B cell (primary cell): Measurements from ENCODE around the gene NINJ2. TPM values are rescaled to one million over a fixed set of nuclear protein-coding genes. Genes with fewer than 3 reads are reported as not detected.

Source experiments
- ATAC-seq: fragments of 200-7000 bp; cut with Tn5 transposase; one replicate; pipeline ENCODE4 v1.10.0; 2021; ENCODE audit warnings: low read depth, mild to moderate bottlenecking, moderate number of reproducible peaks, moderate library complexity
- CTCF ChIA-PET: fragments of 350-600 bp; sonication (Branson Sonifier 250); formaldehyde crosslinking; loops from one replicate; lab custom pipeline; 2021; ENCODE audit warnings: antibody characterized with exemption, inconsistent platforms; lab: Charles Lee
- POLR2A ChIA-PET: fragments of 350-600 bp; sonication (Branson Sonifier 250); formaldehyde crosslinking; loops from one replicate; lab custom pipeline; 2021; ENCODE audit warnings: antibody characterized with exemption; lab: Charles Lee
- DNase-seq: peaks from one replicate; pipeline ENCODE4 v3.0.0; 2013
- H2AFZ ChIP-seq: 2 replicates; pipeline ENCODE4 v1.6.1; 2012; ENCODE audit warnings: mild to moderate bottlenecking, low read depth, low read length; ENCODE audit not compliant: insufficient read depth, poor library complexity, severe bottlenecking
- H3K27ac ChIP-seq, 2 donors: 1 replicate in 1 of 2; 2 replicates in 1 of 2; pipeline ENCODE4 v1.5.1; 2012 to 2013; ENCODE audit warnings: low read length in 2 of 2, mild to moderate bottlenecking in 2 of 2, moderate library complexity in 1 of 2
- H3K27me3 ChIP-seq, 4 experiments: fragments of 200-600 bp in 1 of 4; sonication (generic) in 1 of 4; replicated peaks in 1 of 4; 1 replicate in 2 of 4; 2 replicates in 2 of 4; pipeline versions ENCODE4 v1.6.1 to v1.7.0; 2013 to 2016; ENCODE audit warnings: low read length in 3 of 4, mild to moderate bottlenecking in 2 of 4, mixed read lengths in 1 of 4, moderate library complexity in 1 of 4; ENCODE audit not compliant: insufficient read depth in 4 of 4, control insufficient read depth in 3 of 4; ENCODE audit errors: control extremely low read depth in 1 of 4
- H3K36me3 ChIP-seq, 2 experiments: replicated peaks in 1 of 2; 1 replicate in 1 of 2; 2 replicates in 1 of 2; pipeline versions ENCODE4 v1.6.1 to v1.7.1; 2013; ENCODE audit warnings: low read length in 1 of 2; ENCODE audit not compliant: insufficient read depth in 2 of 2, control insufficient read depth in 1 of 2; ENCODE audit errors: control extremely low read depth in 1 of 2, extremely low read depth in 1 of 2
- H3K4me1 ChIP-seq, 2 donors: fragments of 200-600 bp in 1 of 2; sonication (generic) in 1 of 2; 1 replicate in 1 of 2; 2 replicates in 1 of 2; pipeline versions ENCODE4 v1.5.1 to v1.6.1; 2013 to 2017; ENCODE audit warnings: low read length in 2 of 2; ENCODE audit not compliant: control insufficient read depth in 2 of 2, insufficient read depth in 2 of 2
- H3K4me2 ChIP-seq: replicated peaks from 2 replicates; pipeline ENCODE3; 2012; ENCODE audit warnings: mild to moderate bottlenecking, low read depth, low read length; ENCODE audit not compliant: poor library complexity, severe bottlenecking
- H3K4me3 ChIP-seq, 5 experiments: fragments of 200-600 bp in 1 of 5; sonication (generic) in 1 of 5; 1 replicate in 3 of 5; 2 replicates in 2 of 5; pipeline versions ENCODE4 v1.5.1 to v1.7.0; 2011 to 2016; ENCODE audit warnings: low read length in 4 of 5, mild to moderate bottlenecking in 4 of 5, low read depth in 2 of 5, control low read depth in 1 of 5, moderate library complexity in 1 of 5; ENCODE audit not compliant: insufficient read depth in 1 of 5; ENCODE audit errors: control extremely low read depth in 1 of 5, extremely low read depth in 1 of 5
- H3K79me2 ChIP-seq: fragments of 200-600 bp; sonication (generic); one replicate; pipeline ENCODE4 v1.6.0; 2016; ENCODE audit warnings: low read length; ENCODE audit not compliant: control insufficient read depth, insufficient read depth
- H3K9ac ChIP-seq: fragments of 200-600 bp; sonication (generic); 2 replicates; pipeline ENCODE4 v1.6.1; 2017; ENCODE audit warnings: mild to moderate bottlenecking, low read length, moderate library complexity
- H3K9me3 ChIP-seq, 3 donors: one replicate each; pipeline versions ENCODE4 v1.6.1 to v1.7.1; 2013; ENCODE audit warnings: low read length in 2 of 3; ENCODE audit not compliant: control insufficient read depth in 2 of 3, insufficient read depth in 1 of 3; ENCODE audit errors: control extremely low read depth in 1 of 3
- H4K20me1 ChIP-seq: 2 replicates; pipeline ENCODE4 v1.6.0; 2012; ENCODE audit warnings: mild to moderate bottlenecking, low read length; ENCODE audit not compliant: insufficient read depth, control insufficient read depth, poor library complexity, severe bottlenecking
- H3K27ac Mint-ChIP-seq: one replicate; pipeline ENCODE4 v1.8.0; 2021; ENCODE audit warnings: mixed read lengths
- H3K27me3 Mint-ChIP-seq: one replicate; pipeline ENCODE4 v1.8.0; 2021; ENCODE audit warnings: mixed read lengths
- H3K4me1 Mint-ChIP-seq: one replicate; pipeline ENCODE4 v1.8.0; 2021; ENCODE audit warnings: mixed read lengths
- H3K4me3 Mint-ChIP-seq: one replicate; pipeline ENCODE4 v1.8.0; 2021; ENCODE audit warnings: mixed read lengths
- H3K9me3 Mint-ChIP-seq: one replicate; pipeline ENCODE4 v1.8.0; 2022; ENCODE audit warnings: mixed read lengths; ENCODE audit not compliant: insufficient read depth
- CTCF ChIP-seq: fragments of 200-600 bp; IDR thresholded peaks from one replicate; pipeline ENCODE4 v1.8.0; 2022; ENCODE audit warnings: antibody characterized with exemption, mild to moderate bottlenecking
- EZH2 ChIP-seq: IDR thresholded peaks from 2 replicates; pipeline ENCODE4 v1.6.1; 2012; ENCODE audit warnings: borderline replicate concordance, low read depth, mild to moderate bottlenecking, moderate library complexity, low read length; ENCODE audit not compliant: insufficient read depth, poor library complexity, severe bottlenecking
- WGBS: methylation state at CpG from one replicate; pipeline ENCODE4 v1.1.5; 2013; ENCODE audit warnings: missing lambda C conversion rate; ENCODE audit not compliant: insufficient coverage; 5-methylcytosine and 5-hydroxymethylcytosine counted together
- intact Hi-C: fragments of 100-400 bp; cut with micrococcal nuclease; formaldehyde crosslinking; loops from one replicate; pipeline ENCODE4 v1.10.0; 2022
- polyA plus RNA-seq: library from polyadenylated mRNA; depleted of rRNA; stranded (reverse); fragments of >200 nt; gene quantifications from 2 replicates; pipeline ENCODE4 v1.2.3, GENCODE V29; 2012
- total RNA-seq, 2 donors: library from RNA; stranded (reverse); fragments of 120-200 nt in 1 of 2; gene quantifications; 1 replicate in 1 of 2; 2 replicates in 1 of 2; pipeline versions ENCODE4 v1.2.3 to v1.2.4, GENCODE V29; 2013 to 2022

NINJ2 gene
- total and polyA plus RNA-seq, 2 donors (not counting 1 experiment from before 2014, with no cell fraction given), result 2.9 to 10.2 TPM

DNA sequence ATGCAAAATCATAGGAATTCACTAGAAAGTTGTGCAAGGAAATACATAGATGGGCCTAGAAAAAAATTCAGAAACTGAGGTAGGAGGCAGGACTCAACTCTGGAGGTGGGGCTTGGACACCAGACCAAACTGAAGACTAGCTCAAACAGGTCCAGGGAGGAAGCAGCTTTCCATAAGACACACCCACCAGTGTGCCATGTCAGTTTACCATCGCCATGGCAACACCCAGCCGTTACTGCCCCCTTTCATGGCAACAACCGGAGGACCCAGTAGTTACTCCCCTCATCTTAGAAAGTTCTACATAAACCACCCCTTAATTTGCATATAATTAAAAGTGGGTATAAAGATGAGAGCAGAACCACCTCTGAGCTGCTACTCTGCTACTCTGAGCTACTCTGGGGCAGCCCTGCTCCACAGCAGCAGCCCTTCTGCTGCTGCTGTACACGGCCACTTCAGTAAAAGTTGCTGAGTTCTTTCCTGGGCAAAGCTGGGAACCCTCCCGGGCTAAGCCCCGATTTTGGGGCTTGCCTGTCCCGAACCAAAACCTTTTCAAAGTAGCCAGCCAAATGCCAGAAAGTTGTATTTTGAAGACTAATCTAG is 30.8 kb upstream of the NINJ2 start:
- Histone ChIP-seq H2AFZ (no peak overlapping the region), H3K4me1 (peaks cover 14 to 17% of the 10 kb centered on the region in 2 donors), H3K4me3 (no peak overlapping the region), H3K36me3 (no peaks in the 10 kb centered on the region), H3K9ac (no peak overlapping the region), H3K27me3 (no peaks in the 10 kb centered on the region), H3K4me2 (no peak overlapping the region), H4K20me1 (no peaks in the 10 kb centered on the region), H3K9me3 (peaks cover 3 to 7% (median 6%) of the 10 kb centered on the region in 3 donors), H3K27ac (no peak overlapping the region), H3K79me2 (no peaks in the 10 kb centered on the region)
- H3K27ac Mint-ChIP-seq, result no peak overlapping the region
- no peak for TF ChIP-seq CTCF
- TF ChIP-seq EZH2, result no peak
- no peaks in the 10 kb centered on the region for H3K9me3 Mint-ChIP-seq
- H3K4me3 Mint-ChIP-seq, result no peak overlapping the region
- ChIA-PET CTCF (interaction anchor here (0.7 to 1.6 kb wide), 2 partner anchors 21 to 26 kb away, joined by 3 read pairs; no protein-coding TSS in a partner anchor), POLR2A (no interaction called here)
- DNase-seq (no peak), ATAC-seq (no peak)
- 95% methylated on average over 4 of the region's 7 CpGs for WGBS
- H3K27me3 Mint-ChIP-seq, result no peaks in the 10 kb centered on the region
- intact Hi-C loops, result no loop called here
- H3K4me1 Mint-ChIP-seq, result peaks cover 19% of the 10 kb centered on the region

GRCh38 chr12:692274-692673 is 29.0 kb upstream of the NINJ2 start:
- no peak for TF ChIP-seq EZH2
- no peak for TF ChIP-seq CTCF
- Mint-ChIP-seq H3K4me1 (peaks cover 10% of the 10 kb centered on the region), H3K27me3 (no peaks in the 10 kb centered on the region), H3K9me3 (no peaks in the 10 kb centered on the region), H3K4me3 (no peak overlapping the region), H3K27ac (no peak overlapping the region)
- no peak for ATAC-seq
- no peak for DNase-seq
- Histone ChIP-seq H3K79me2 (no peaks in the 10 kb centered on the region), H3K27ac (no peak overlapping the region), H3K4me2 (no peak overlapping the region), H3K4me1 (peaks cover 9% of the 10 kb centered on the region in 2 donors), H3K27me3 (no peaks in the 10 kb centered on the region), H3K36me3 (no peaks in the 10 kb centered on the region), H2AFZ (no peak overlapping the region), H4K20me1 (no peaks in the 10 kb centered on the region), H3K9me3 (peaks cover 0 to 3% (median 0%) of the 10 kb centered on the region in 3 donors), H3K9ac (no peak overlapping the region), H3K4me3 (no peak overlapping the region)
- WGBS, result 50% methylated on average over 2 of the region's 2 CpGs
- intact Hi-C loops, result no loop called here
- CTCF ChIA-PET, result interaction anchor here (0.6 to 1.8 kb wide), 2 partner anchors 23 to 58 kb away, joined by 3 to 5 read pairs; no protein-coding TSS in a partner anchor
- POLR2A ChIA-PET, result interaction anchor here (0.7 kb wide), 1 partner anchor 27 kb away, joined by 6 read pairs; no protein-coding TSS in a partner anchor
